Neuron (in vitro differentiated cells): ENCODE results near the gene SMCO4.

Experiments used
- H2AFZ ChIP-seq: one replicate; pipeline ENCODE4 v1.6.1; 2013; ENCODE audit warnings: low read depth, mild to moderate bottlenecking, inconsistent platforms, low read length, moderate library complexity
- H3K27me3 ChIP-seq: one replicate; pipeline ENCODE4 v1.6.1; 2013; ENCODE audit warnings: low read length; ENCODE audit not compliant: insufficient read depth
- H3K36me3 ChIP-seq: one replicate; pipeline ENCODE4 v1.6.1; 2013; ENCODE audit warnings: low read length; ENCODE audit not compliant: insufficient read depth
- H3K4me1 ChIP-seq: one replicate; pipeline ENCODE4 v1.6.1; 2013; ENCODE audit warnings: low read length; ENCODE audit not compliant: insufficient read depth
- H3K4me3 ChIP-seq: 2 replicates; pipeline ENCODE4 v1.5.1; 2013; ENCODE audit warnings: mild to moderate bottlenecking, low read length, moderate library complexity
- H3K9me3 ChIP-seq: one replicate; pipeline ENCODE4 v1.6.1; 2013; ENCODE audit warnings: low read length

The SMCO4 gene

DNA sequence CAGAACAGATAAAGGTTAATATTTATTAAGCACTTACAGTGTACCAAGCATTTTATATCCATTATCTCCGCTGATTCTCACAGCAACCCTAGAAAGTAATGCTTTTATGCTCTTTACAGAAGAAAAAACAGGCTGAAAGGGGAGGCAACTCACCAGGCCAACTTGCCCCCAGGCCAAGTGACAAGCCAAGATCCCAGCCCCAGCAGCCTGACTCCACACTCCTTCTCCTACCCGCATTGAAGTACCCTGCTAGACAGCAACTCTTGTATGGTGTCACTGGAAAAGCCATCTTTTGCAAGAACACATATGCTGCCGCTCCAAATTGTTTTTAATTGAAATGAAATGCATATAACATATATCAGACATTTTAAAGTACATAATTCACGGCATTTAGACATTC is 25.6 kb downstream of the SMCO4 start:
- Histone ChIP-seq H3K27me3 (no peaks in the 10 kb centered on the region), H2AFZ (no peak overlapping the region), H3K36me3 (no peaks in the 10 kb centered on the region), H3K4me3 (no peak overlapping the region), H3K4me1 (no peaks in the 10 kb centered on the region), H3K9me3 (no peaks in the 10 kb centered on the region)

DNA sequence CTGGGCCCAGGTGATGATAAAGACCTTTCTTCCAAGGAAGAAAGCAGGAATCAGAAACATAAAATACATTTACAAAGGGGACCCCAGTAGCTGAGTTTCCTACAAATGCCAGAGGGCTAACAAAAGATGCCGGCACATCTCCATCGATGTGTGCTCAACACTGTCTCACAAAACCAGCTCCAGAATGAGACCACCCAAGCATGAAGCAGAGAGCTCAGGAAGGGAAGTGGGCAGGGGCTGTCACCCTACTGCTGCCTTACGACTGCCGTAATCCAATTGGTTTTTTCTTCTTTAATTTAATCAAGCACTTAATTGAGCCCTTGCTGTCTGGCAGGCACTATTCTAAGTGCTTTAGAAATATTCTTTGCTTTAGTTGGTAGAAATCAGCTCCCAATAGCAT is 26.1 kb downstream of the SMCO4 start:
- no peaks in the 10 kb centered on the region for H3K9me3 ChIP-seq
- no peaks in the 10 kb centered on the region for H3K36me3 ChIP-seq
- no peaks in the 10 kb centered on the region for H3K27me3 ChIP-seq
- no peak overlapping the region for H2AFZ ChIP-seq
- no peak overlapping the region for H3K4me3 ChIP-seq
- no peaks in the 10 kb centered on the region for H3K4me1 ChIP-seq

DNA sequence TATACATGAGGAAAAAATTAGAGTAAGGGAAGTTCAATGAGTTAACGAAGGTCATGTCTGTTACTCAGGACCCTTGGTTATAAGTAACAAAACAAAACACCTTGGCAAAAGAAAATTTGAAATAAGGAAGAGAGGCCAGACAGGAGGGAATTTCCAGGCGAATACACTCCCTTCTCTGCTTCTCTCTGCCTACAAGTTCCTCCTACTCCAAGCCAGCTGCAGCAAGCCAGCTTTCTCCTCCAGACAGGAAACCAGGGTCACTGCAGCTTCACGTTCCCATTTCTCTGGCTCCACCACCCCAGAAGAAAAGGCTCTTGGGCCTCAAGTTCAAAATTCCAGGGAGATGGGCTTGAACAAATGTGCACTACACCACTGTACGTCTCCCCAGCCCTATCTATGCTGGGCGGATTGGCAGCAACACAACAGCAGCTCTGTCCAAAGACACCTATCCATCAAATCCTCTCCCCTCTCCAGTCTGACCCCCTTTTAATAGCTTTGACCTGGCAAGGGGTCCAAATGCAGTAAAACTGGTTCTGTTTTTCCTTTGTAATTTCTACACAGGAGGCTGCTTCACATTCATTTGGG is 27.7 kb downstream of the SMCO4 start:
- H3K9me3 ChIP-seq, result no peaks in the 10 kb centered on the region
- H3K4me3 ChIP-seq, result no peak overlapping the region
- no peaks in the 10 kb centered on the region for H3K27me3 ChIP-seq
- no peaks in the 10 kb centered on the region for H3K4me1 ChIP-seq
- H2AFZ ChIP-seq, result no peak overlapping the region
- H3K36me3 ChIP-seq, result no peaks in the 10 kb centered on the region

DNA sequence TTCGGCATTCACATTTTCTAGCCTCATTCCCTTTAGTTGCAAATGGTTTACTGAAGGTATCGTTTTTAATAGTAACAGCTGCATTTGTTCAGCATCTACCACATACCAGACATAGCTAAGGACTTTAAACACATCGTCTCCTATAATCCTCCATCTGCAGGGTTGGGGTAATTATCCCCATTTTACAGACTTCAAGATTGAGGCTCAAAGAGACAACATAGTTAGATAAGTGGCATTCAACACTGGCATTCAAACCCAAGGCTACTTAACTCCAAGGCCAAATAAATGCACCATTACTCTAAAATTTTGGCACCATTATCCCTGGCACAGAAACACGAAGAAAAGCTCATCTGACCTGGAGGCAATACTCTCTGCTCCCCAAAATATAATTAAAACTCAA is 28.5 kb downstream of the SMCO4 start:
- no peak overlapping the region for H3K4me3 ChIP-seq
- no peaks in the 10 kb centered on the region for H3K36me3 ChIP-seq
- no peaks in the 10 kb centered on the region for H3K27me3 ChIP-seq
- H3K4me1 ChIP-seq, result no peaks in the 10 kb centered on the region
- no peaks in the 10 kb centered on the region for H3K9me3 ChIP-seq
- no peak overlapping the region for H2AFZ ChIP-seq

DNA sequence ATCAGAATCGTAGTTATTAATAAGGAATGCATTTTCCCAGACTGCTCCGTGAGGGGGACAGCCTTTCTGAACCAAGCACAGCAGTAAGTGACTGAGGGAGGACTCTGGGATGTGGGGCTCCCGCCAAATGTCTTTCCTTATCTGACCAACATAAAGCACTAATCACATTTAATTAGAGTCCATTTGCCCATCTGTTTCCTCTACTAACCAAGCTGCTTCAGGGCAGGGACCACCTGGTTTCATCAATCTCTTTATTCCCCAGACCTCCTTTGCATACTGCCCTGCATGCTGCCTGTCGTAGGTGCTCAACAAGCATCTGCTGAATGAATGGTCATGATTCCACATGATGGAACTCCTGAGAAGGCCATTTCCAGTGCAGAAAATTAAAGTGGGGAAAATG is 29.4 kb downstream of the SMCO4 start:
- H3K9me3 ChIP-seq, result no peaks in the 10 kb centered on the region
- no peak overlapping the region for H3K4me3 ChIP-seq
- H3K36me3 ChIP-seq, result no peaks in the 10 kb centered on the region
- H2AFZ ChIP-seq, result no peak overlapping the region
- H3K27me3 ChIP-seq, result no peaks in the 10 kb centered on the region
- no peaks in the 10 kb centered on the region for H3K4me1 ChIP-seq

DNA sequence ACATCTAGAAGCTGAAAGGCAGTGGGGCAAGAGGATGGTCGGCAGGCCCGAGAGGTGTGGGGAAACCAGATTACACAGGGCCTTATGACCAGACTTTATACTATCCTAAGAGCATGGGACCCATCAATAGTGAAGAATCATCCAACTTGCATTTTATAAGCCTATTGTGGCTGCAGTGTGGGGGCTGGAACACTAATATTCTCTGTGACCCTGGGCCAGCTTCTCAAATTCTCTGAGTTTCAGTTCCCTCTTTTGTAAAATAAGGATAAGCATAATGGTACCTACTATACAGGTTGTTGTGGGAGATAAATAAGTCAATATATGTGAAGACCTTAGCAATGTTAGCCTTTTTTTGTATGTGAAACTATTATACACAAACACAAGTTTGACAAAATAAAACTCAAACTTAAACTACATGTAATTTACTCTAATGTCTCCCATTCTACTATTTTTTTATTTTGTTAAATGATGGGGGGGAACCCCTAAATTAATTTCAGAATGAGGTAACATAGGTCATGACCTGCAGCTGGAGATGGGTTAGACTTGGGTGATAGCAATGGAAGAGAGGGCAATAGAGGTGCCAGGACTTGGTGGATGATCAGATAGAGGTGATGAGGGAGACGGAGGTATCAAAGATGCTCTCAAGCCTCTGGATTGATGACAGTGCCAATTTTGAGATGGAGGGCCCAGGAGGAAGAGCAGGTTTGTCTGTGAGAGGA is 30.1 kb downstream of the SMCO4 start:
- Histone ChIP-seq H3K36me3 (no peaks in the 10 kb centered on the region), H3K4me1 (no peaks in the 10 kb centered on the region), H3K9me3 (no peaks in the 10 kb centered on the region), H3K4me3 (no peak overlapping the region), H3K27me3 (no peaks in the 10 kb centered on the region), H2AFZ (no peak overlapping the region)

DNA sequence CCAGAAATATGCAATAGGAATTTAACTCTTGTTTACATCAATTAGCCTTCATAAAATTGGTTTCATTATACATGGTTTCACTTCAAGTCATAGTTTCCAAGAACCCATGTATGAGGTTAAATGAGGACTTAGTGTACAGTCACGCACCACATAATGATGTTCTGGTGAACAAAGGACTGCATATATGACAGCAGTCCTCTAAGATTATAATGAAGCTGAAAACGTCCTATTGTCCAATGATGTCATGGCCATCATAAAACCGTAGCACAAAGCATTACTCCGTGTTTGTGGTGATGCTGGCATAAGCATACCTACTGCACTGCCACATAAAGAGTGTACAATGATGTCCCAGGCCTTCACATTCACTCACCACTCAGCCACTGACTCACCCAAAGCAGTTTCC is 31.1 kb downstream of the SMCO4 start:
- Histone ChIP-seq H3K36me3 (no peaks in the 10 kb centered on the region), H3K9me3 (no peaks in the 10 kb centered on the region), H3K4me3 (no peak overlapping the region), H3K4me1 (no peaks in the 10 kb centered on the region), H2AFZ (no peak overlapping the region), H3K27me3 (no peaks in the 10 kb centered on the region)

DNA sequence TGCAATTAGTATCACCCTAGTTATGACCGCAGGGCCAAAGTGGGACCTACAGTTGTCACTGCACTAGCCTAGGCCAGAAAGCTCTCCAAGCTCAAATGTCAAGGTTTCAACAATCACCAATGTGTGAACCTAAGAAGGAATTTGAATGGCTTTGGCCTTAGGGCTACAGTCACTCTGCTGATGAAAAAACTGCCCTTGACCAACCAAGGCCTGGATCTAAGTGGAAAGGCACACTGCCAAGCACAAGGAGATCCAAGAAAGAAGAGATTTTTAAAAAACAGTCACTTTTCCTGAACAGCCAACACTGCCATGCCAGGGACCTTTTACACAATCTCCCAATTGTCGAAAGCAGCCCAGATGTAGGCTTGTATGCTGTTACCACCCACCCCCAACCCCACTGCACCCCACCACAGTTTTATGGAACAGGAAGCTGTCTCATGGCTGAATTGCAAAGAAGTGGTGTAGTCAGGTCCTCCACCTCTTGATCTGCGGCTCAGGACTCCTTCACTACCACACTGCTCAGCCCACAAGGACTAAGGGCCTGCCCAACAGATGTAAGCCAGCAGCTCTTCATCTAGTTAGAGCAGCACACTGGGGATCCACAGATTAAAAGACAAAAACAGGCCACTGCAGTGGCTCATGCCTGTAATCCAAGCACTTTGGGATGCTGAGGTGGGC is 32.9 kb downstream of the SMCO4 start:
- Histone ChIP-seq H3K9me3 (no peaks in the 10 kb centered on the region), H3K36me3 (no peaks in the 10 kb centered on the region), H3K4me3 (no peak overlapping the region), H2AFZ (no peak overlapping the region), H3K27me3 (no peaks in the 10 kb centered on the region), H3K4me1 (no peaks in the 10 kb centered on the region)

DNA sequence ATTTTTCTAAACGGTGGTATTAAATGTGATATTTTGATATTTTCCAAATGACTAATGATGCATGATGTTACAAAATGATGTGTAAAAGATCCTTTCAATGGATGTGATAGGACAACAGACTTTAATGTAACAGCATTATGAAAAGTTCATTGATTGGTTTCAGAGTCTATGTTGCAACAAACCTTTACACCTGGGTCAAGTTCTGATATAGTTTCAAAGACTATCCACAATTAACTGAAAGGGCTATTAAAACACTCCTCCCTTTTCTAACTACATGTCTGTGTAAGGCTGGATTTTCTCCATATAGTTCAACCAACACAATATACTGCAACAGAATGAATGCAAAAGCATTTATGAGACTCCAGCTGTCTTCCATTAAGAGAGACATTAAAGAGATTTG is 35.7 kb downstream of the SMCO4 start:
- Histone ChIP-seq H2AFZ (no peak overlapping the region), H3K36me3 (no peaks in the 10 kb centered on the region), H3K27me3 (no peaks in the 10 kb centered on the region), H3K9me3 (peaks cover 3% of the 10 kb centered on the region), H3K4me1 (no peaks in the 10 kb centered on the region), H3K4me3 (no peak overlapping the region)

DNA sequence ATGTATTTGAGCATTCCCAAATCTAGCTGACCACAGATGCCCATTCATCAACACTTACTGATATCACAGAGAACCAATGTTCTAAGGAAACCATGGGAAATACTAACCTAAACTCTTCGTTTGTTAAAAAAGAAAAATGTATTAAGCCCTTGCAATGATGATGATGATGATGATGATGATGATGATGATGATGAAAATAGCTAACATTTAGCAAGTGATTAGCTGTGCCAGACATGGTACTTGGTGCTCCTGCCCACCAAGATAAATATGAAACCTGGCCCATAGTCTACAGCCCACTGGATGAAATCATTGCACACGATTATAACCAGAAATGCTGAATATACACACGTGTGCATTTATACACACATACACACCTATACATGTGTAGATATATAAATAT is 37.5 kb downstream of the SMCO4 start:
- no peak overlapping the region for H2AFZ ChIP-seq
- H3K4me3 ChIP-seq, result no peak overlapping the region
- H3K9me3 ChIP-seq, result peaks cover 3% of the 10 kb centered on the region
- H3K4me1 ChIP-seq, result no peaks in the 10 kb centered on the region
- H3K27me3 ChIP-seq, result no peaks in the 10 kb centered on the region
- no peaks in the 10 kb centered on the region for H3K36me3 ChIP-seq

DNA sequence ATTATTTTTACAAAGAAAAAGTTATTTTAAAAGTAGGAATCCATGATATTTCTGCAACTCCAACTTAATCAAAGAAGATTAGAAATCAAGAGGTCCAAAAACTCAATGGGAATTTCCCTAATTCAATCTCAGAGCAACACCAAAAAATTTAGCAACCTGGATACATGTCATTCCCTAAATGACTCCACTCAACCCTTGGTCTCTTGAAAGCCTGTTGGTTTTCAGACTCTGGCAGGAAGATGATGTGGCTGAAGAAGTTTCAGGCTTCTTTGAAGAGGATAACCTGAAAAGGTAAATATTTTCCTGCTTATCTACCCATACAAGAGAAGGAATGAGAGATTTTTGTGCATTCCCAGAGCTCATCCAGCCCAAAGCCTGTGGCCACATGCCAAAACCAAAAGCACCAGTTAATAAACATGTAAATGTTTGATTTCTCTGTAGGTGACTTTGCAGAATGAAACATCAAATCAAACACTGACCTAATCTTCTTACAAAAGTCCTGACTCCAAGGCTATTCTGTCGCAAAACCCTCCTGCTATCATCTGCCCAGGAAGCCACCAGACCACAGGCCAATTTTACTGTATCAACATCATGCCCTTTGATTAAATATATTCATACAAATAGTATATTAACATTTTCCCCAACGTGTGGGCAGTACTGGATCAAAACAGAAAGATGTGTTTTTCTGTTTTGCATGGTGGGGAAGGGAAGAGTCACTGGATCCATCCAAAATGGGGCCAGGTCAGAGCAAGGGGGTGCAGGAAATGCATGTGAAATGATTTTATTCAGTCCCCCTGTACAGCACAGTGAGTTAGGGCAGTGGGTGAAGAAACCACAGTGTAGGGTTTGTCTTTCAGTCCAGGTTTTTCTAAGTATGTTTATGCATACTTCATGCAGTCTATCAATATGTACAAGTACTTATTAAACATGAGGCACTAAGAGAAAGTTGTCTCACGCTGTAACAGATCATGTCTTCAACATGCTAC is 38.8 kb downstream of the SMCO4 start:
- H3K9me3 ChIP-seq, result peaks cover 4% of the 10 kb centered on the region
- no peaks in the 10 kb centered on the region for H3K36me3 ChIP-seq
- H3K4me3 ChIP-seq, result no peak overlapping the region
- H2AFZ ChIP-seq, result no peak overlapping the region
- no peaks in the 10 kb centered on the region for H3K4me1 ChIP-seq
- H3K27me3 ChIP-seq, result no peaks in the 10 kb centered on the region

DNA sequence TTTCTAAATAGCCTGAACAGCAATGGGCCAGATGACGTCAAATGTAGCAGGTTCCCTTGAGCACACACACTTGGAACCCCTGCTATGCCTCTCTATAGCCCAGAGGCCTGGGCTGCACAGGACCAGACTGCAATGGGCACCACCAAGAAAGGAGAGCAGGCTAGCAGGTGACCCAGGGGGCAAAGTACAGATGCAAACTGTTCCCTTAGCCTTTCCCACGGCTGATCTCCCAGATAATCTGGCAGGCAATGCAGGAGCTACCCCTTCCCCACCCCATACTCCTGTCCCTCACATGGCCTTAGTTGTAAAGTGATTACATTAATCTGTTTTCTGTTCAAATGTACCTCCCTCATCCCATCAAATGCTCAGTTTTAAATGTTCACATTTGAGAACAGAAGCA is 41.3 kb downstream of the SMCO4 start:
- H3K36me3 ChIP-seq, result no peaks in the 10 kb centered on the region
- no peaks in the 10 kb centered on the region for H3K27me3 ChIP-seq
- H3K9me3 ChIP-seq, result peaks cover 4% of the 10 kb centered on the region
- no peaks in the 10 kb centered on the region for H3K4me1 ChIP-seq
- H2AFZ ChIP-seq, result no peak overlapping the region
- H3K4me3 ChIP-seq, result no peak overlapping the region

DNA sequence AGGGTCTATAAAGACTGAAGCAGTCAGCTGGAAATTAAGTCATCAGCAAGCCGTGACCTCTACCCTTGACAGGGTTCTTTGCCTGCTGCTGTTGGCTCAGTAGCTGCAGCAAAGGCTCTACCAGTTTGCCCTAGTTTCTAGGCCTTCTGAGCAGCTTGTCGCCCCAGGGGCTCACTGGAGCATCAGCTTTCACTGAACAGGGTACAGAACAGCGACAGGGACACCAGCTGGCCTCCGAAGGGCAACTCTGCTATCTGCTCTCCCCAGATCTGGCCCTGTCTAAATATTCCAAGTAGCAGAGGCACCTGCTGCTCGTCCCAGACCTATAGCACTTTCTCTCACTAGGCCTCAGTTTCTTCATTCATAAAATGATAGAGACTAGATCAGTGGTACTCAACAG is 42.4 kb downstream of the SMCO4 start:
- Histone ChIP-seq H3K4me1 (no peaks in the 10 kb centered on the region), H3K4me3 (no peak overlapping the region), H3K27me3 (no peaks in the 10 kb centered on the region), H2AFZ (no peak overlapping the region), H3K36me3 (no peaks in the 10 kb centered on the region), H3K9me3 (peaks cover 4% of the 10 kb centered on the region)
